ENCODE results near the gene MRFAP1L1.

- TF ChIP-seq ZNF384 (IDR thresholded peaks at IDR 0.05) (no peak), NFRKB (IDR thresholded peaks at IDR 0.05) (no peak), FOXK2 (IDR thresholded peaks at IDR 0.05) (no peak), FOXM1 (IDR thresholded peaks at IDR 0.05; ENCODE audit: borderline replicate concordance) (no peak), BHLHE40 (IDR thresholded peaks at IDR 0.05; ENCODE audit: borderline replicate concordance) (no peak), SUZ12 (IDR thresholded peaks at IDR 0.05) (no peak), SP1 (IDR thresholded peaks at IDR 0.05) (no peak), CTBP1 (IDR thresholded peaks at IDR 0.05; ENCODE audit: borderline replicate concordance) (no peak), ELF4 (IDR thresholded peaks at IDR 0.05) (no peak), PKNOX1 (IDR thresholded peaks at IDR 0.05) (no peak), TARDBP (IDR thresholded peaks at IDR 0.05) (no peak), ARNT (IDR thresholded peaks at IDR 0.05) (no peak)
Measured at GRCh38 chr4:6739920-6740319, 30.3 kb upstream of the MRFAP1L1 start.

All from HEK293T (cell line).